Thoracic aorta (tissue), 2 donors: Measurements from ENCODE around the gene PIAS4. TPM values are rescaled to one million over a fixed set of nuclear protein-coding genes. Genes with fewer than 3 reads are reported as not detected.

Source experiments
- ATAC-seq: fragments of 150-250 bp; one replicate; pipeline ENCODE4 v1.8.0; 2017; ENCODE audit warnings: low read depth; ENCODE audit not compliant: insufficient number of reproducible peaks, low FRiP score
- DNase-seq: peaks from one replicate; pipeline ENCODE4 v3.0.0-alpha.2; 2020; ENCODE audit warnings: low spot score
- H3K27ac ChIP-seq, 2 donors: fragments of 200-600 bp; sonication (generic); 1 replicate in 1 of 2; 2 replicates in 1 of 2; pipeline ENCODE4 v1.5.1; 2016; ENCODE audit warnings: mild to moderate bottlenecking in 2 of 2, moderate library complexity in 2 of 2
- H3K27me3 ChIP-seq: fragments of 200-600 bp; sonication (generic); replicated peaks from 2 replicates; pipeline ENCODE4 v1.6.0; 2016; ENCODE audit warnings: mild to moderate bottlenecking; ENCODE audit not compliant: insufficient read depth
- H3K36me3 ChIP-seq: fragments of 200-600 bp; sonication (generic); one replicate; pipeline ENCODE4 v1.5.1; 2016
- H3K4me1 ChIP-seq, 2 donors: fragments of 200-600 bp; sonication (generic); 1 replicate in 1 of 2; 2 replicates in 1 of 2; pipeline versions ENCODE4 v1.5.1 to v1.6.0; 2016; ENCODE audit warnings: low read depth in 2 of 2, mild to moderate bottlenecking in 1 of 2; ENCODE audit not compliant: control insufficient read depth in 1 of 2
- H3K4me3 ChIP-seq: fragments of 200-600 bp; sonication (generic); 2 replicates; pipeline ENCODE4 v1.5.1; 2016; ENCODE audit warnings: mild to moderate bottlenecking
- H3K9me3 ChIP-seq: fragments of 200-600 bp; sonication (generic); 2 replicates; pipeline ENCODE4 v1.5.1; 2016
- total RNA-seq, 2 donors: library from RNA; depleted of rRNA; stranded (reverse); fragments of >200 nt; gene quantifications; one replicate each; pipeline versions ENCODE4 v1.1.0 to v1.2.3, GENCODE V29; 2016
- TF ChIP-seq, protein P1 (sequence below): fragments of 200-600 bp; sonication (generic); IDR thresholded peaks from one replicate; pipeline ENCODE4 v1.5.1; 2019; ENCODE audit warnings: antibody characterized with exemption

PIAS4 gene
- total RNA-seq, 2 donors from 2014 or later = 10.2 to 32.2 TPM

DNA sequence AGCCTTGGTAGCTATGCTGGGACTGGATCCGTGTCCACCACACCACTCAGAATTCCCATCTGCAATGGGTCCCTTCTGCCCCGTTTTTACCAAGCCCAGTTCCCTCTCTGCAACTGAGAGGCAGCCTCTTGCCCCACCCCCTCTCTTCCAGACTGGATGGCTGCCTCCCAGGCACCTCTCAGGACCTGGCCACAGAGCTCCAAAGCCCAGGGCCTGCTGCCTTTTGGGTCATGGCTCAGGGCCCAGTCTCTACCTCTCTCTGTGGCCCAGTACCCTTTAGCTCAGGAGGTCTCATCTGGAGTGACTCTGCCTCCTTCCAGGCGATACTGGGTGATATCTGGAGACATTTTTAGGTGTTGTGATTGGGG lies 69.5 kb downstream of the PIAS4 start:
- TF ChIP-seq, protein P1, sequence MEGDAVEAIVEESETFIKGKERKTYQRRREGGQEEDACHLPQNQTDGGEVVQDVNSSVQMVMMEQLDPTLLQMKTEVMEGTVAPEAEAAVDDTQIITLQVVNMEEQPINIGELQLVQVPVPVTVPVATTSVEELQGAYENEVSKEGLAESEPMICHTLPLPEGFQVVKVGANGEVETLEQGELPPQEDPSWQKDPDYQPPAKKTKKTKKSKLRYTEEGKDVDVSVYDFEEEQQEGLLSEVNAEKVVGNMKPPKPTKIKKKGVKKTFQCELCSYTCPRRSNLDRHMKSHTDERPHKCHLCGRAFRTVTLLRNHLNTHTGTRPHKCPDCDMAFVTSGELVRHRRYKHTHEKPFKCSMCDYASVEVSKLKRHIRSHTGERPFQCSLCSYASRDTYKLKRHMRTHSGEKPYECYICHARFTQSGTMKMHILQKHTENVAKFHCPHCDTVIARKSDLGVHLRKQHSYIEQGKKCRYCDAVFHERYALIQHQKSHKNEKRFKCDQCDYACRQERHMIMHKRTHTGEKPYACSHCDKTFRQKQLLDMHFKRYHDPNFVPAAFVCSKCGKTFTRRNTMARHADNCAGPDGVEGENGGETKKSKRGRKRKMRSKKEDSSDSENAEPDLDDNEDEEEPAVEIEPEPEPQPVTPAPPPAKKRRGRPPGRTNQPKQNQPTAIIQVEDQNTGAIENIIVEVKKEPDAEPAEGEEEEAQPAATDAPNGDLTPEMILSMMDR = no peak
- Histone ChIP-seq H3K27ac (no peak overlapping the region), H3K27me3 (no peaks in the 10 kb centered on the region), H3K4me3 (no peak overlapping the region), H3K4me1 (peaks cover 5 to 6% of the 10 kb centered on the region in 2 donors), H3K9me3 (no peaks in the 10 kb centered on the region), H3K36me3 (no peaks in the 10 kb centered on the region)
- DNase-seq = no peak
- no peak for ATAC-seq

DNA sequence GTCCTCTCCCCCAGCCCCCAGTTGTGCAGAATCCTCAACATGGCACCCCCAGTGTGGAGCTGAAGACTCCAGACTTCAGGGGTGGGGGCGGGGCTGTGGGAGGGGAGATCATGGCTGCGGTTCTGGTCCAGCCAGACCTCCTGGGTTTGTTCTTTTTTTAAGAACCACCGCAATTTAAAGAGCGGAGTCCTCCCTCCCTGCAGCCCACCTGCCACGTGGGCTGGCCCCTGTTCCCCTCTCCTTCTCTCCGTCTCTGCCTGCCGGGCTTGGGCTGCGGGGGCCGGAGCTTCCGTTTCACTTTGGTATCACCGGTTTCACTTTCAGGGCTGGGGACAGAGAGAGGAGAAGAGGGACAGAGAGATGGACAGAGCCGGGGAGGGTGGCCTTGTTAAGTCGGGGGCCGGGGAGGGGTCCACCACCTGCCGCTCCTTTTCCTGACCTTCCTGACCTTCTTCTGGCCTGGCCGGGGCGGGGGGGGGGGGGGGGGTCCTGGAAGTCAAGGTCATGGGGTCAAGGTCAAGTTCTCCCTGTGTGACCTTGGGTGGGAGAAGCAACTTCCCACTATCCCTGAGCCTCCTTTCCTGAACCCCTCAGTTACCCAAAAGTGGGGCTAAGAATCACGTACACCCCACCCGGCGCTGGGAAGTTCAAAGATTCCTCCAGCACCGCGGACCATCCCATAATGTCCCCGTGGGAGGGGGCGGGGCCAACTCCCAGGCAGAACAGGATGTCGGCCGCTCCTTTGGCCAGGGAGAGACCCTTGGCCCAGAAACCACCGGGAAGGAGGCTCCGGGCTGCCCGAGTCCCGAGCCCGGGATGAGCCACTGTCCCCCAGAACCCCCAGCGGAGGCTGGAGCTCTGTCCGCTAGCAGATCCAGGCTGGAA lies 70.5 kb downstream of the PIAS4 start:
- H3K4me1 ChIP-seq = peaks cover 5 to 6% of the 10 kb centered on the region in 2 donors

GRCh38 chr19:4080473-4080872 lies 72.9 kb downstream of the PIAS4 start:
- ATAC-seq (no peak), DNase-seq (no peak)
- H3K4me1 ChIP-seq = peaks cover 5 to 12% of the 10 kb centered on the region in 2 donors
- no peaks in the 10 kb centered on the region for H3K36me3 ChIP-seq
- H3K4me3 ChIP-seq = no peak overlapping the region
- TF ChIP-seq, protein P1 = no peak
- no peaks in the 10 kb centered on the region for H3K27me3 ChIP-seq
- H3K9me3 ChIP-seq = no peaks in the 10 kb centered on the region
- no peak overlapping the region for H3K27ac ChIP-seq

More for the DNA sequence above, 70.5 kb downstream of the PIAS4 start:
- ATAC-seq = no peak
- H3K36me3 ChIP-seq = no peaks in the 10 kb centered on the region
- H3K4me3 ChIP-seq = peak overlapping the region; percentile 75
- TF ChIP-seq, protein P1 = no peak
- peak overlapping the region in 1 of 2 donors; percentile 32 for H3K27ac ChIP-seq
- no peaks in the 10 kb centered on the region for H3K27me3 ChIP-seq
- H3K9me3 ChIP-seq = no peaks in the 10 kb centered on the region
- DNase-seq = no peak

GRCh38 chr19:4081441-4082129 lies 74.0 kb downstream of the PIAS4 start:
- Histone ChIP-seq H3K4me3 (no peak overlapping the region), H3K27me3 (no peaks in the 10 kb centered on the region), H3K4me1 (peaks cover 5 to 12% of the 10 kb centered on the region in 2 donors), H3K36me3 (no peaks in the 10 kb centered on the region), H3K27ac (no peak overlapping the region), H3K9me3 (no peaks in the 10 kb centered on the region)
- TF ChIP-seq, protein P1 = no peak
- ATAC-seq = no peak
- no peak for DNase-seq

GRCh38 chr19:4082172-4082571 lies 74.6 kb downstream of the PIAS4 start:
- no peaks in the 10 kb centered on the region for H3K27me3 ChIP-seq

More at GRCh38 chr19:4082172-4082571, 74.6 kb downstream of the PIAS4 start:
- Histone ChIP-seq H3K4me3 (no peak overlapping the region), H3K4me1 (peaks cover 5 to 12% of the 10 kb centered on the region in 2 donors), H3K9me3 (no peaks in the 10 kb centered on the region), H3K36me3 (no peaks in the 10 kb centered on the region), H3K27ac (no peak overlapping the region)
- ATAC-seq = no peak
- no peak for DNase-seq
- TF ChIP-seq, protein P1 = no peak
